GM13977 (cell line): Measurements from ENCODE around the gene KCNJ5.

Experiments used
- DNase-seq: peaks from one replicate; pipeline ENCODE4 v3.0.0; 2012; ENCODE audit warnings: low spot score
- in situ Hi-C: fragments of 300-500 bp; cut with MboI; formaldehyde crosslinking; loops from one replicate; pipeline ENCODE4 v1.12.0; 2022; ENCODE audit warnings: low sequenced_read_pairs, low pct_unique_long_range_greater_than_20kb, mixed read lengths, inconsistent platforms; ENCODE audit not compliant: unreplicated experiment
- TF ChIP-seq, protein P1 (sequence below): IDR thresholded peaks from 2 replicates; pipeline ENCODE4 v1.5.1; 2012; ENCODE audit warnings: mild to moderate bottlenecking, control low read depth; ENCODE audit not compliant: insufficient read depth; ENCODE audit errors: extremely low read depth, missing control alignments

The KCNJ5 gene

DNA sequence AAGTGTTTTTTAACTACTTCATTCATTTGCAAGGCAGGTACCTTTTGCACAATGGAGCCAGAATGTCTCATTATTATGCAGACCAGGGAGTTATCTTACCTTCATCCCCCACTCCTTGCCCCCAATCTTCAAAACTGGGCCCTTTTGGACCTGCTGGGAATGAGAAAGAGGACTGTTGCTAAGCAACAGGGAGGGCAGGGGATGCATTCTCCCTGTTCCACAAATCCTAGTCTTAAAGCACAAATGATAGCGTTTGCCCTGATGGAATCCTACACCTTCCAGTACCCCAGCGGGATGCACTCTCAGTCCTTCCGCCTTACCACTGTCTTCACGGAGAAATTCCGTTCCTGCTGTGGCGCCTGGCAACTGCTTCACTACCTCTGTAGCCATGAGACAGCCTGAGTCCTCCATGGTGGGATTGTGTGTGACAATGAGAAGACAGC is 20.0 kb upstream of the KCNJ5 start:
- no peak for DNase-seq
- TF ChIP-seq, protein P1, sequence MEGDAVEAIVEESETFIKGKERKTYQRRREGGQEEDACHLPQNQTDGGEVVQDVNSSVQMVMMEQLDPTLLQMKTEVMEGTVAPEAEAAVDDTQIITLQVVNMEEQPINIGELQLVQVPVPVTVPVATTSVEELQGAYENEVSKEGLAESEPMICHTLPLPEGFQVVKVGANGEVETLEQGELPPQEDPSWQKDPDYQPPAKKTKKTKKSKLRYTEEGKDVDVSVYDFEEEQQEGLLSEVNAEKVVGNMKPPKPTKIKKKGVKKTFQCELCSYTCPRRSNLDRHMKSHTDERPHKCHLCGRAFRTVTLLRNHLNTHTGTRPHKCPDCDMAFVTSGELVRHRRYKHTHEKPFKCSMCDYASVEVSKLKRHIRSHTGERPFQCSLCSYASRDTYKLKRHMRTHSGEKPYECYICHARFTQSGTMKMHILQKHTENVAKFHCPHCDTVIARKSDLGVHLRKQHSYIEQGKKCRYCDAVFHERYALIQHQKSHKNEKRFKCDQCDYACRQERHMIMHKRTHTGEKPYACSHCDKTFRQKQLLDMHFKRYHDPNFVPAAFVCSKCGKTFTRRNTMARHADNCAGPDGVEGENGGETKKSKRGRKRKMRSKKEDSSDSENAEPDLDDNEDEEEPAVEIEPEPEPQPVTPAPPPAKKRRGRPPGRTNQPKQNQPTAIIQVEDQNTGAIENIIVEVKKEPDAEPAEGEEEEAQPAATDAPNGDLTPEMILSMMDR: no peak
- in situ Hi-C loops: no loop called here

DNA sequence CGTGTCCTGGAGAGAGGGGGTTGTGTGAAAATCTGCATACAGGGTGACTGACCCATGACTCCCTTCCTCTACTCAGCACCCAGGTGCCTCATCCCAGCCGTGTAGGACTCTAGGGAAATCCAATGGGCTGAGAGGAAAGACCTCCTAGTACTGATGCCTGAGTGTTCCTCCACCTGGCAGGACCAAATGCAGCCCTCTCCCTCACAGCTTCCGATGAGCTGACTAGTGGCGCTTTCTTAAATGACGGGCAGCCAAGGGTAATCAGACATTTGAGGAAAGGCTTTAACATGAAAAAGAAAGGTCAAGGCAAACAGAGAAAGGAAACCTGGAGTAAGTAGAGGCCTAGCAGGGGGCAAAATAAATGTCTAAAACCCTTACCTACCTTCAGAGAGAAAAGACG is 19.1 kb upstream of the KCNJ5 start:
- in situ Hi-C loops: no loop called here
- TF ChIP-seq, protein P1: no peak

DNA sequence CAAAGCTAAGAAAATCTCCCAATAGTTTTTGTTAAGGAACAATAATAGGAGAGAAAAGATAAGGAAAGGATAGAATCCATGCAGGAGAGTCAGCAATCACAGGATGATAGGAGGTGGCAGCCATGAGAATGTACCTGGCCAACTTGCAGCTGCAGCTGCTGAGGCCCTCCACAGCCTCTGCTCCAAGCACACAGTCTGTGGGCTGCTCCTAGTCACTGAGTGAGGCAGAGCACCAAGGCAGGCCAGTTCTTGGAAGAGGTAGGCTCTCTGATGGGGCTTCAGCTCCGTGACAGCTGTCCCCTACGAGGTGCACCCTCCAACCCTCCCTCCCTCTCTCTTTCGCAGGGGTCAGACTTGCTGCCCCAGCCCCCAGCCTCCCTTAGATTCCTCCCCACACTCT is 18.6 kb upstream of the KCNJ5 start:
- in situ Hi-C loops: no loop called here
- no peak for DNase-seq
- TF ChIP-seq, protein P1: no peak

More for the DNA sequence above, 19.1 kb upstream of the KCNJ5 start:
- DNase-seq: no peak

DNA sequence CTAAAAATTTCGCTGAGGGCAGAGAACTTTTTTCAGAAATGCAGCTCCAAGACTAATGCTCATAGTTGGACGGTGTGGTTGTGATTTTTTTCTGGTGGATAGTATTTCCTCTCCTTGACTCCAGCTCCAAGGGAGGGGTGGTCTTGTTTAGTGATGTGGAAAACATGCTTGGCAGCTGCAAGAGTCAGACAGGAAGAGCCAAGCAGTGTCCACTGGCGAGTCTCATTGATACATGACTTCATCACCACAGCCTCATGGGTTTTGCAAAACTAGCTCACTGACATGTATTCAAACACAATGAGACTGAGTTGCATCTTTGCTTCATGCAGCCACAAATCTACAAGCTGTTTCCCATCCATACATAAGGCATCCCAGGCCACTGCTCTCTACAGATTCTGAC is 16.7 kb upstream of the KCNJ5 start:
- TF ChIP-seq, protein P1: no peak
- in situ Hi-C loops: no loop called here
- no peak for DNase-seq

DNA sequence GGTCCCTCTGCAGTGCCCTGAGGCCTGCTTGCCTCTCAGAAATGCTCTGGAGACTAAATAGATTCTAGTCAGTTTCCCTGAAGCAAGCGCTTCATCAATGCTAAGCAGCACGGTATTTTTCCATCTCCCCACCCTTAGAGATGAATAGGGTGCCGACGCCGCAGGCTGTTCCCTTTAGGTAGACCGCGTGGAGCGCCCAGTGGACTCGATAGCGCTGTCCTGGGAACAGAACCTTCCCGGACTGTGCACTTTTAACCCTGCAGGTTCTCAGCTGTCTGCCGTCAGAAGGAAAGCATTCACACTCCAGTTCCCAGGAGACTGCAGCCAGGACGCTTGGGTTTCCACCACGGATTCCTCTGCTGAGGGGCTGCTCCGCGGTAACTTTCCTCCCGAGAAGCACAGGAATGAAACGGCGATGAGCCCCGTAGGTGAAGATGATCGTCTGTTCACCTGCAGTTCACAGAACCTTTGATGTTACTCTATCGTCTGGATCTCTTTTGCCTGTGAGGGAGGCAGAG is 15.0 kb upstream of the KCNJ5 start:
- TF ChIP-seq, protein P1: no peak
- DNase-seq: no peak
- in situ Hi-C loops: no loop called here

DNA sequence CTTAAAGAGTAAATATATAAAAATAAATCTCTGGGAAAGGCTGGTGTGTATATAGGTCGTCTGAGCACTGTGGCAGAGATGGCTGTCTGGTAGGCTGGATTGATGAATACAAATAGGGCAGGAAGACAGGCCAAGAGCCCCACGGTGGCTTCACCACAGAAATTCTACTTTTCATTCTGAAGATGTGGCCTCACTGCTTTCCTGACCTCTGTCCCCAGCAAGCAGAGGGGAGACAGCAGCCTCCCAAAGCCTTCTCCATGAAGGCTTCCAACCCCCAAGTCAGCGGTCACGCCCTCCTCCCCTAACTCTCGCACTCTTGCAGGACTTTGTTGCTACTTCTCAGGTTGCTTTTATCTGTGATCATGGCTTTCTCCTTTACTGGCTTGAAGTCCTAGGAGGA is 13.4 kb upstream of the KCNJ5 start:
- in situ Hi-C loops: no loop called here
- DNase-seq: no peak
- TF ChIP-seq, protein P1: no peak

DNA sequence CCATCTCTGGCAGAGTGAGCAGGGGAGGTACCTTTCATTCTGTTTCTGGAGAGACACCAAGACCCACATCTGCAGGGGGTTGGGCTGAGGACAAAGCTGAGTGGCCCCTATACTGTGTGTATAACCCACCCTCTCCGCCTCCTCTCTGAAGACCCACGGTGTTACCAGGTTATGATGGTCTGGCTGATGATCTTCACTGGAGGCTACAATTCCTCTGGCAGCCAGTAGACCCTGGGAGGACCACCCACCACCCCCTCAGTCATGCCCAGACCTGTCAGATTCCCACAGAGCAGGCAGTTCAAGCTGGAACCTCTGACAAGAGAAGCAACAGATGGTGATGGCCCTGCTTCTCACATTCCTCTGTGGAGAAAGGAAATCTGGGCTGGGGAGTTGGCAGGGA is 12.7 kb upstream of the KCNJ5 start:
- no peak for DNase-seq
- TF ChIP-seq, protein P1: no peak
- in situ Hi-C loops: no loop called here
